H1 (cell line): ENCODE data around the gene KMT2E. TPM values are rescaled to one million over a fixed set of nuclear protein-coding genes. Genes with fewer than 3 reads are reported as not detected.
"Not testable (repeated sequence)": the region's sequence is repeated elsewhere in the genome, so short reads cannot be mapped to it uniquely, and the experiment has no call there.

Source experiments
- CTCF ChIA-PET: fragments of 300-600 bp; sonication (Branson Sonifier 250); formaldehyde crosslinking; loops from one replicate; lab custom pipeline; 2021; ENCODE audit not compliant: partially characterized antibody; lab: Charles Lee
- POLR2A ChIA-PET: fragments of 300-600 bp; sonication (Branson Sonifier 250); formaldehyde crosslinking; loops from one replicate; lab custom pipeline; 2021; ENCODE audit warnings: inconsistent platforms; ENCODE audit not compliant: partially characterized antibody; lab: Charles Lee
- DNase-seq, 2 experiments: peaks; one replicate each; pipeline versions ENCODE4 v3.0.0 to v3.0.0-alpha.2; 2010 to 2022; ENCODE audit warnings: low spot score in 2 of 2, low read depth in 1 of 2, mixed read lengths in 1 of 2
- FAIRE-seq: peaks from 2 replicates; lab custom pipeline; 2011; peaks lifted over from hg19 to GRCh38; lab: Jason Lieb, UNC
- H2AFZ ChIP-seq: 2 replicates; pipeline ENCODE4 v1.8.1; 2012; ENCODE audit warnings: low read length, inconsistent platforms
- H2AK5ac ChIP-seq: 2 replicates; pipeline ENCODE4 v1.6.1; 2013; ENCODE audit warnings: low read depth, low read length
- H2BK120ac ChIP-seq: replicated peaks from 2 replicates; pipeline ENCODE3; 2013; ENCODE audit warnings: low read depth, low read length, inconsistent platforms
- H2BK12ac ChIP-seq: 2 replicates; pipeline ENCODE4 v1.6.1; 2013; ENCODE audit warnings: low read depth, low read length
- H2BK15ac ChIP-seq: 2 replicates; pipeline ENCODE4 v1.6.1; 2013; ENCODE audit warnings: low read length
- H2BK20ac ChIP-seq: 2 replicates; pipeline ENCODE4 v1.6.1; 2013; ENCODE audit warnings: low read length
- H2BK5ac ChIP-seq: 2 replicates; pipeline ENCODE4 v1.6.1; 2013; ENCODE audit warnings: low read depth, low read length
- H3K14ac ChIP-seq: 2 replicates; pipeline ENCODE4 v1.6.1; 2013; ENCODE audit warnings: inconsistent platforms; ENCODE audit not compliant: insufficient read length
- H3K18ac ChIP-seq: 2 replicates; pipeline ENCODE4 v1.6.1; 2013; ENCODE audit warnings: low read length; ENCODE audit errors: extremely low read depth
- H3K23ac ChIP-seq: 2 replicates; pipeline ENCODE4 v1.6.1; 2013; ENCODE audit warnings: inconsistent platforms; ENCODE audit not compliant: insufficient read length
- H3K23me2 ChIP-seq: 2 replicates; pipeline ENCODE4 v1.6.1; 2013; ENCODE audit warnings: low read depth, low read length
- H3K27ac ChIP-seq: 2 replicates; pipeline ENCODE4 v1.6.1; 2011; ENCODE audit warnings: low read depth, low read length, inconsistent platforms
- H3K27me3 ChIP-seq, 4 experiments: replicated peaks in 1 of 4; 1 replicate in 1 of 4; 2 replicates in 3 of 4; pipeline versions ENCODE4 v1.6.1 to v1.8.1; 2011 to 2013; ENCODE audit warnings: low read length in 3 of 4, mild to moderate bottlenecking in 3 of 4, inconsistent platforms in 2 of 4, mixed read lengths in 2 of 4, moderate library complexity in 1 of 4; ENCODE audit not compliant: control insufficient read depth in 3 of 4, insufficient read depth in 3 of 4; ENCODE audit errors: extremely low read depth in 1 of 4
- H3K36me3 ChIP-seq, 4 experiments: 2 replicates each; pipeline versions ENCODE4 v1.6.1 to v1.8.1; 2011 to 2013; ENCODE audit warnings: mild to moderate bottlenecking in 4 of 4, low read length in 3 of 4, moderate library complexity in 2 of 4, control low read depth in 1 of 4, inconsistent platforms in 1 of 4; ENCODE audit not compliant: insufficient read depth in 4 of 4, control insufficient read depth in 2 of 4
- H3K4ac ChIP-seq: replicated peaks from 2 replicates; pipeline ENCODE3; 2013; ENCODE audit warnings: low read length, low read depth, mixed read lengths, inconsistent platforms; ENCODE audit not compliant: insufficient read length
- H3K4me1 ChIP-seq, 4 experiments: replicated peaks in 1 of 4; 1 replicate in 1 of 4; 2 replicates in 3 of 4; pipeline versions ENCODE4 v1.6.1 to v1.8.1; 2011 to 2013; ENCODE audit warnings: low read length in 3 of 4, inconsistent platforms in 2 of 4, mixed read lengths in 1 of 4; ENCODE audit not compliant: insufficient read depth in 4 of 4, control insufficient read depth in 3 of 4
- H3K4me2 ChIP-seq, 2 experiments: 2 replicates each; pipeline versions ENCODE4 v1.6.1 to v1.8.1; 2011 to 2013; ENCODE audit warnings: low read depth in 2 of 2, low read length in 2 of 2, control low read depth in 1 of 2, inconsistent platforms in 1 of 2, mild to moderate bottlenecking in 1 of 2; ENCODE audit not compliant: insufficient read depth in 1 of 2
- H3K4me3 ChIP-seq, 4 experiments: fragments of 200-600, 300-600 bp in 1 of 4; sonication (generic), shearing (Covaris generic), sonication (Bioruptor Twin) in 1 of 4; 2 replicates each; pipeline versions ENCODE4 v1.5.1 to v1.8.1; 2011 to 2016; ENCODE audit warnings: low read length in 4 of 4, low read depth in 3 of 4, control low read depth in 2 of 4, inconsistent platforms in 2 of 4, mild to moderate bottlenecking in 2 of 4, mixed read lengths in 1 of 4, moderate library complexity in 1 of 4; ENCODE audit not compliant: insufficient read depth in 2 of 4; ENCODE audit errors: extremely low read depth in 1 of 4
- H3K56ac ChIP-seq: replicated peaks from 2 replicates; pipeline ENCODE3; 2013; ENCODE audit warnings: low read depth, mild to moderate bottlenecking, mixed read lengths, low read length, inconsistent platforms; ENCODE audit not compliant: insufficient read length
- H3K79me1 ChIP-seq: 2 replicates; pipeline ENCODE4 v1.6.1; 2013; ENCODE audit warnings: low read depth, low read length, control low read depth
- H3K79me2 ChIP-seq, 2 experiments: 2 replicates each; pipeline versions ENCODE4 v1.6.1 to v1.8.1; 2012 to 2013; ENCODE audit warnings: low read length in 2 of 2, mild to moderate bottlenecking in 2 of 2, inconsistent platforms in 1 of 2; ENCODE audit not compliant: insufficient read depth in 2 of 2, control insufficient read depth in 1 of 2
- H3K9ac ChIP-seq, 4 experiments: replicated peaks in 1 of 4; 1 replicate in 1 of 4; 2 replicates in 3 of 4; pipeline versions ENCODE4 v1.6.1 to v1.8.1; 2011 to 2013; ENCODE audit warnings: low read depth in 3 of 4, low read length in 3 of 4, control low read depth in 2 of 4, mild to moderate bottlenecking in 2 of 4, moderate library complexity in 2 of 4, inconsistent platforms in 1 of 4; ENCODE audit errors: extremely low read depth in 1 of 4
- H3K9me3 ChIP-seq, 2 experiments: 2 replicates each; pipeline versions ENCODE4 v1.6.1 to v1.8.1; 2012 to 2013; ENCODE audit warnings: mild to moderate bottlenecking in 2 of 2, moderate library complexity in 2 of 2, control low read depth in 1 of 2, inconsistent platforms in 1 of 2, low read depth in 1 of 2, low read length in 1 of 2, mixed read lengths in 1 of 2; ENCODE audit not compliant: insufficient read depth in 2 of 2
- H4K20me1 ChIP-seq, 2 experiments: replicated peaks in 1 of 2; 2 replicates each; pipeline versions ENCODE3 to v1.8.1; 2011 to 2013; ENCODE audit warnings: inconsistent platforms in 2 of 2, low read length in 2 of 2, mild to moderate bottlenecking in 1 of 2; ENCODE audit not compliant: insufficient read depth in 2 of 2, control insufficient read depth in 1 of 2
- H4K5ac ChIP-seq: 2 replicates; pipeline ENCODE4 v1.6.1; 2013; ENCODE audit warnings: low read length, low read depth, mixed read lengths, inconsistent platforms; ENCODE audit not compliant: insufficient read length
- H4K8ac ChIP-seq: 2 replicates; pipeline ENCODE4 v1.8.0; 2013; ENCODE audit warnings: mild to moderate bottlenecking, moderate library complexity, low read length, inconsistent platforms; ENCODE audit not compliant: insufficient read depth; ENCODE audit errors: extremely low read depth
- H4K91ac ChIP-seq: replicated peaks from 2 replicates; pipeline ENCODE3; 2013; ENCODE audit warnings: low read length, mixed read lengths, inconsistent platforms; ENCODE audit not compliant: insufficient read length
- WGBS, 2 experiments: shearing (Covaris generic) in 1 of 2; methylation state at CpG; one replicate each; pipeline versions ENCODE4 v1.1.6 to v1.1.7; 2013 to 2015; ENCODE audit warnings: low lambda C conversion rate in 2 of 2, mixed read lengths in 2 of 2, inconsistent platforms in 1 of 2, low coverage in 1 of 2, missing lambda C conversion rate in 1 of 2; ENCODE audit not compliant: insufficient replicate concordance in 2 of 2, insufficient coverage in 1 of 2, insufficient read length in 1 of 2; ENCODE audit errors: extremely low coverage in 1 of 2, missing lambda C conversion rate in 1 of 2; 5-methylcytosine and 5-hydroxymethylcytosine counted together
- polyA plus RNA-seq, 7 experiments: library from polyadenylated mRNA; depleted of rRNA in 3 of 7; stranded (reverse) in 5 of 7; unstranded in 2 of 7; fragments of >200 nt in 5 of 7; fragments of 200-250 nt in 2 of 7; gene quantifications; 1 replicate in 5 of 7; 2 replicates in 1 of 7; 4 replicates in 1 of 7; pipeline versions ENCODE4 v1.2.1 to v1.2.3, GENCODE V29; 2011 to 2013; ENCODE audit warnings: missing spikeins in 2 of 7, mixed read lengths in 2 of 7
- total RNA-seq: library from RNA; stranded (reverse); fragmentation: NEBNext Ultra II Directional; extraction: Animal tissue kit (Norgen Biotek cat#: 25700); gene quantifications from 2 replicates; pipeline ENCODE4 v1.2.1, GENCODE V29; 2021

Gene KMT2E
- total and polyA plus RNA-seq, 2 of the 8 experiments (the other 6 are each of a cell fraction or from before 2014, with no cell fraction given) = 10.9 to 45.0 TPM

GRCh38 chr7:105028941-105029340 is 14.9 kb downstream of the KMT2E start:
- not testable (repeated sequence) for H3K4me3 ChIP-seq, H2AFZ ChIP-seq, H3K9ac ChIP-seq, H3K36me3 ChIP-seq, H2BK5ac ChIP-seq, H4K91ac ChIP-seq, H2BK12ac ChIP-seq, H3K27ac ChIP-seq, H4K5ac ChIP-seq, H3K4me1 ChIP-seq, H3K56ac ChIP-seq, H2BK15ac ChIP-seq, H3K4ac ChIP-seq, H2BK120ac ChIP-seq, H3K27me3 ChIP-seq, H2BK20ac ChIP-seq, H3K18ac ChIP-seq, H2AK5ac ChIP-seq, H3K79me1 ChIP-seq, H3K4me2 ChIP-seq, FAIRE-seq, H3K14ac ChIP-seq, H3K23ac ChIP-seq, DNase-seq, H3K23me2 ChIP-seq, H4K8ac ChIP-seq, H3K9me3 ChIP-seq
- POLR2A ChIA-PET = interaction anchor here (1.2 to 5.4 kb wide), 3 partner anchors 9 to 17 kb away, joined by 3 to 42 read pairs (median 4); partner anchors contain the start of gene KMT2E
- peaks cover 17 to 20% of the 10 kb centered on the region in 2 experiments for H4K20me1 ChIP-seq
- CTCF ChIA-PET = interaction anchor here (0.6 to 1.5 kb wide), 4 partner anchors 9 to 48 kb away, joined by 3 to 6 read pairs (median 4); no protein-coding TSS in a partner anchor
- 92% methylated on average over 8 of the region's 8 CpGs; no CpG with 5 or more reads in 1 of the 2 experiments for WGBS, 2 experiments
- peaks cover 14 to 100% of the 10 kb centered on the region in 2 experiments for H3K79me2 ChIP-seq
